HG03439 (cell line): ENCODE data around the gene UBR7.
"Not testable (repeated sequence)": the region's sequence is repeated elsewhere in the genome, so short reads cannot be mapped to it uniquely, and the experiment has no call there.

Source experiments
- ATAC-seq: cut with Tn5 transposase; IDR thresholded peaks from one replicate; pipeline ENCODE4 v1.9.1; 2021; ENCODE audit warnings: mild to moderate bottlenecking, moderate library complexity; ENCODE audit not compliant: unreplicated experiment

UBR7 gene

GRCh38 chr14:93206793-93207467 lies at the start of gene UBR7, which contains the start of gene GON7:
TSS of gene UBR7 (plus strand) at chr14:93207256. CDS start at chr14:93207292, 36 bp downstream.
TSS of gene GON7 (minus strand) at chr14:93207065. CDS start at chr14:93207037, 28 bp downstream.
- ATAC-seq: peak; percentile 81

- ATAC-seq: not testable (repeated sequence)
Observed at GRCh38 chr14:93158349-93158748, 48.7 kb upstream of the UBR7 start.

GRCh38 chr14:93159625-93160352 lies 47.3 kb upstream of the UBR7 start:
- ATAC-seq: not testable (repeated sequence)

- ATAC-seq: no peak
Observed at GRCh38 chr14:93160353-93160801, 46.7 kb upstream of the UBR7 start.

- no peak for ATAC-seq
Observed at GRCh38 chr14:93161411-93161940, 45.6 kb upstream of the UBR7 start.

- no peak for ATAC-seq
Observed at GRCh38 chr14:93163564-93163963, 43.5 kb upstream of the UBR7 start.

- not testable (repeated sequence) for ATAC-seq
Observed at GRCh38 chr14:93165271-93166265, 41.5 kb upstream of the UBR7 start.

GRCh38 chr14:93168610-93169009 lies 38.4 kb upstream of the UBR7 start:
- not testable (repeated sequence) for ATAC-seq

GRCh38 chr14:93169619-93170018 lies 37.4 kb upstream of the UBR7 start:
- ATAC-seq: not testable (repeated sequence)

GRCh38 chr14:93170141-93170540 lies 36.9 kb upstream of the UBR7 start:
- ATAC-seq: not testable (repeated sequence)

GRCh38 chr14:93171376-93171775 lies 35.7 kb upstream of the UBR7 start:
- ATAC-seq: no peak

GRCh38 chr14:93173943-93174395 lies 33.1 kb upstream of the UBR7 start:
- ATAC-seq: no peak

GRCh38 chr14:93174731-93175130 lies 32.3 kb upstream of the UBR7 start:
- not testable (repeated sequence) for ATAC-seq

GRCh38 chr14:93175492-93175891 lies 31.6 kb upstream of the UBR7 start:
- no peak for ATAC-seq

- no peak for ATAC-seq
Observed at GRCh38 chr14:93183596-93184317, 23.3 kb upstream of the UBR7 start.

GRCh38 chr14:93184391-93185348 lies 22.4 kb upstream of the UBR7 start, which contains the start of the genes LYSET and MOAP1:
TSS of gene LYSET (plus strand) at chr14:93185317. CDS start at chr14:93185406, 89 bp downstream.
TSS of gene MOAP1 (minus strand) at chr14:93184897. CDS start at chr14:93184242, 655 bp downstream.
- ATAC-seq: peak; percentile 86

GRCh38 chr14:93185349-93185720 lies 21.7 kb upstream of the UBR7 start:
- no peak for ATAC-seq

GRCh38 chr14:93186466-93186865 lies 20.6 kb upstream of the UBR7 start:
- ATAC-seq: no peak

GRCh38 chr14:93186956-93187355 lies 20.1 kb upstream of the UBR7 start:
- ATAC-seq: no peak
